ENCODE data around the gene GRK7. TPM values are rescaled to one million over a fixed set of nuclear protein-coding genes. Genes with fewer than 3 reads are reported as not detected.

GRK7 gene
- total RNA-seq, 1 experiment from 2014 or later = not detected

DNA sequence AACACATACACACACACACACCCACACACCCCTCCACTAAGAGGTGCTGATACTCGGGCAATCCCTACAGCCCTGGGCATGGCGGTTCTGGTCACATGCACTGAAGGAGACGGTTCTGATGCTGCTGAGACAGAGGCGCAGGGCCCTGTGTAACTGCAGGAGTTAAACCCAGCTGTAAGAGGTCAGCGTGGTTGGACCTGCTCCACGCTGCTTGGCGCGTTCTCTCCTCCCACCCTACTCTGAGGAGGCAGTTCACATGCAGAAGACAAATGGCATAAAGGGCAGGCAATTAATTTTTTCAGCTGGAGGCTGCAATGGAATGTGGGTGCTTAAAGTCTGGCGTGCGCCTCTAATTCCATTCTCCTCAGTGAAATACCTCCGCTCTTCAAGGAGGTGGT lies 35.2 kb downstream of the GRK7 start (continued):
- TF ChIP-seq, protein P1, sequence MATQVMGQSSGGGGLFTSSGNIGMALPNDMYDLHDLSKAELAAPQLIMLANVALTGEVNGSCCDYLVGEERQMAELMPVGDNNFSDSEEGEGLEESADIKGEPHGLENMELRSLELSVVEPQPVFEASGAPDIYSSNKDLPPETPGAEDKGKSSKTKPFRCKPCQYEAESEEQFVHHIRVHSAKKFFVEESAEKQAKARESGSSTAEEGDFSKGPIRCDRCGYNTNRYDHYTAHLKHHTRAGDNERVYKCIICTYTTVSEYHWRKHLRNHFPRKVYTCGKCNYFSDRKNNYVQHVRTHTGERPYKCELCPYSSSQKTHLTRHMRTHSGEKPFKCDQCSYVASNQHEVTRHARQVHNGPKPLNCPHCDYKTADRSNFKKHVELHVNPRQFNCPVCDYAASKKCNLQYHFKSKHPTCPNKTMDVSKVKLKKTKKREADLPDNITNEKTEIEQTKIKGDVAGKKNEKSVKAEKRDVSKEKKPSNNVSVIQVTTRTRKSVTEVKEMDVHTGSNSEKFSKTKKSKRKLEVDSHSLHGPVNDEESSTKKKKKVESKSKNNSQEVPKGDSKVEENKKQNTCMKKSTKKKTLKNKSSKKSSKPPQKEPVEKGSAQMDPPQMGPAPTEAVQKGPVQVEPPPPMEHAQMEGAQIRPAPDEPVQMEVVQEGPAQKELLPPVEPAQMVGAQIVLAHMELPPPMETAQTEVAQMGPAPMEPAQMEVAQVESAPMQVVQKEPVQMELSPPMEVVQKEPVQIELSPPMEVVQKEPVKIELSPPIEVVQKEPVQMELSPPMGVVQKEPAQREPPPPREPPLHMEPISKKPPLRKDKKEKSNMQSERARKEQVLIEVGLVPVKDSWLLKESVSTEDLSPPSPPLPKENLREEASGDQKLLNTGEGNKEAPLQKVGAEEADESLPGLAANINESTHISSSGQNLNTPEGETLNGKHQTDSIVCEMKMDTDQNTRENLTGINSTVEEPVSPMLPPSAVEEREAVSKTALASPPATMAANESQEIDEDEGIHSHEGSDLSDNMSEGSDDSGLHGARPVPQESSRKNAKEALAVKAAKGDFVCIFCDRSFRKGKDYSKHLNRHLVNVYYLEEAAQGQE (IDR thresholded peaks at IDR 0.05; ENCODE audit: low read depth) = no peak
- TF ChIP-seq, protein P2, sequence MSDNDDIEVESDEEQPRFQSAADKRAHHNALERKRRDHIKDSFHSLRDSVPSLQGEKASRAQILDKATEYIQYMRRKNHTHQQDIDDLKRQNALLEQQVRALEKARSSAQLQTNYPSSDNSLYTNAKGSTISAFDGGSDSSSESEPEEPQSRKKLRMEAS (IDR thresholded peaks at IDR 0.05) = no peak
- TF ChIP-seq EZH2phosphoT487 (IDR thresholded peaks at IDR 0.05; ENCODE audit: borderline replicate concordance) = no peak
- no peak for TF ChIP-seq ZNF274 (IDR thresholded peaks at IDR 0.05; ENCODE audit: low read depth, low read length)

DNA sequence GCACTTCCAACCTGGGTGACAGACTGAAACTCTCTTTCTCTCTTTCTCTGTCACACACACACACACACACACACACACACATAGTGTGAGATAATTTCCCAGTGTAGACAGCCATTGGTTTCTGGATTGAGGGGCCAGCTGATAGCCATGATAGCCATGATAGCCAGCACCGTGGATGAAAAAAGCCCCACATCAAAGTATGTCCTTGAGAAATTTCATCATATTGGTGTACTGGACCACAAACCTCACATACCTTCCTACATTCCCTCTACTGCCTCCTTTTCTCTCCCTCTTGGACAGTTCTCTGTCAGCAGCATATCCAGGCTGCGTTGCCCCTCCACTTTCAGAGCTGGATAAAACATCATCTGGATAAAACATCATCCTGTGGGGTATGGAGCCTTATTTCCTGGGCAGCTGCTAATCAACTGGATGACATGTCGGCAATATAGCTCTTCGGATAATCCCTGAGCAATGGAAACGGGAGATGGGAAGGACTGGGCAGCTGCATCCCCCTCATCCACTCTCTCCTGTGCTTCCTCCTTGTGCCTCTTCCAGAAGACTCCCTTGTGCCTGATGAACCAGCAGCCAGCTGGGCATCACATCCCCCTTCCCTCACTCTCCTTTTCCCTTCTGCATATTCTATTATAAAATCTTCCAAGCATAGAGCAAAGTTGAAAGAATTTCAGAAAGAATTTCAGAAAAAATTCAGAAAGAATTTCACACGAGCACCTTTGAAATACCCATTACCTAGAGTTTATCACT lies 39.3 kb downstream of the GRK7 start:
- intact Hi-C loops (cut with micrococcal nuclease) = no loop called here
- no peaks in the 10 kb centered on the region for H3K9me3 ChIP-seq (ENCODE audit: control insufficient read depth in 1 of 2, insufficient read depth in 1 of 2, low read depth in 1 of 2, low read length in 2 of 2)
- no peaks in the 10 kb centered on the region for H3K27me3 ChIP-seq (ENCODE audit: insufficient read depth, low read length)
- H3K4me3 ChIP-seq (replicated peaks in 1 of 2; ENCODE audit: low read depth in 1 of 2, low read length in 2 of 2) = no peak overlapping the region
- H3K79me2 ChIP-seq (ENCODE audit: insufficient read depth, low read length) = no peaks in the 10 kb centered on the region
- H2AFZ ChIP-seq (ENCODE audit: low read depth, low read length, poor library complexity, severe bottlenecking) = no peak overlapping the region
- H3K27ac ChIP-seq (ENCODE audit: low read depth, low read length) = no peak overlapping the region
- no peaks in the 10 kb centered on the region for H4K20me1 ChIP-seq (ENCODE audit: insufficient read depth)
- H3K4me1 ChIP-seq (ENCODE audit: control insufficient read depth in 1 of 2, insufficient read depth in 2 of 2, low read length in 2 of 2) = no peaks in the 10 kb centered on the region
- no TSS peak for BruUV-seq (replicated peaks)
- ChIA-PET RAD21 (ENCODE audit: low non-redundant PET in 1 of 2, low total read pairs in 2 of 2, uncharacterized antibody in 2 of 2, unreplicated experiment in 2 of 2) (no interaction called here), POLR2A (no interaction called here), CTCF (no interaction called here)
- DNase-seq (ENCODE audit: low read depth, low spot score) (no peak), ATAC-seq (no peak)
- no peaks in the 10 kb centered on the region for H3K36me3 ChIP-seq (ENCODE audit: control insufficient read depth in 1 of 2, insufficient read depth in 2 of 2, low read length in 2 of 2)
- H3K9ac ChIP-seq (ENCODE audit: low read length) = no peak overlapping the region
- no peaks in the 10 kb centered on the region for H3K9me2 ChIP-seq (ENCODE audit: insufficient read depth)
- no peak overlapping the region for H3K4me2 ChIP-seq (ENCODE audit: low read length)
- TF ChIP-seq, protein P1 (IDR thresholded peaks at IDR 0.05; ENCODE audit: low read depth) = no peak
- TF ChIP-seq EZH2phosphoT487 (IDR thresholded peaks at IDR 0.05; ENCODE audit: borderline replicate concordance) (no peak), ELF1 (IDR thresholded peaks at IDR 0.05; ENCODE audit: borderline replicate concordance, low read depth) (no peak), TCF7L2 (IDR thresholded peaks at IDR 0.05; ENCODE audit: borderline replicate concordance, extremely low read depth, insufficient read depth, insufficient read length) (no peak), EZH2 (IDR thresholded peaks at IDR 0.05) (no peak), EGR1 (IDR thresholded peaks at IDR 0.05; ENCODE audit: low read depth) (no peak), SIN3A (IDR thresholded peaks at IDR 0.05; ENCODE audit: low read depth) (no peak), ZNF274 (IDR thresholded peaks at IDR 0.05; ENCODE audit: low read depth, low read length) (no peak), ZFX (IDR thresholded peaks at IDR 0.05) (no peak), SRF (IDR thresholded peaks at IDR 0.05; ENCODE audit: low read depth) (no peak)
- TF ChIP-seq, protein P3, sequence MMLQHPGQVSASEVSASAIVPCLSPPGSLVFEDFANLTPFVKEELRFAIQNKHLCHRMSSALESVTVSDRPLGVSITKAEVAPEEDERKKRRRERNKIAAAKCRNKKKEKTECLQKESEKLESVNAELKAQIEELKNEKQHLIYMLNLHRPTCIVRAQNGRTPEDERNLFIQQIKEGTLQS (IDR thresholded peaks at IDR 0.05) = no peak
- TF ChIP-seq, protein P4, sequence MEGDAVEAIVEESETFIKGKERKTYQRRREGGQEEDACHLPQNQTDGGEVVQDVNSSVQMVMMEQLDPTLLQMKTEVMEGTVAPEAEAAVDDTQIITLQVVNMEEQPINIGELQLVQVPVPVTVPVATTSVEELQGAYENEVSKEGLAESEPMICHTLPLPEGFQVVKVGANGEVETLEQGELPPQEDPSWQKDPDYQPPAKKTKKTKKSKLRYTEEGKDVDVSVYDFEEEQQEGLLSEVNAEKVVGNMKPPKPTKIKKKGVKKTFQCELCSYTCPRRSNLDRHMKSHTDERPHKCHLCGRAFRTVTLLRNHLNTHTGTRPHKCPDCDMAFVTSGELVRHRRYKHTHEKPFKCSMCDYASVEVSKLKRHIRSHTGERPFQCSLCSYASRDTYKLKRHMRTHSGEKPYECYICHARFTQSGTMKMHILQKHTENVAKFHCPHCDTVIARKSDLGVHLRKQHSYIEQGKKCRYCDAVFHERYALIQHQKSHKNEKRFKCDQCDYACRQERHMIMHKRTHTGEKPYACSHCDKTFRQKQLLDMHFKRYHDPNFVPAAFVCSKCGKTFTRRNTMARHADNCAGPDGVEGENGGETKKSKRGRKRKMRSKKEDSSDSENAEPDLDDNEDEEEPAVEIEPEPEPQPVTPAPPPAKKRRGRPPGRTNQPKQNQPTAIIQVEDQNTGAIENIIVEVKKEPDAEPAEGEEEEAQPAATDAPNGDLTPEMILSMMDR (IDR thresholded peaks at IDR 0.05 in 2 of 3, conservative IDR thresholded peaks at IDR 0.05 in 1 of 3; ENCODE audit: borderline replicate concordance in 1 of 3, insufficient read depth in 1 of 3, low read depth in 2 of 3, low read length in 2 of 3) = no peak
- TF ChIP-seq, protein P2 (IDR thresholded peaks at IDR 0.05) = no peak
